ENCODE measurements around the gene SOWAHA. TPM values are rescaled to one million over a fixed set of nuclear protein-coding genes. Genes with fewer than 3 reads are reported as not detected.

Gene SOWAHA
- total and polyA plus RNA-seq, 2 donors (not counting 1 experiment from before 2014, with no cell fraction given), result 0.03 to 0.17 TPM

GRCh38 chr5:132773601-132774355 lies 39.3 kb upstream of the SOWAHA start:
- H3K27ac ChIP-seq (ENCODE audit: insufficient read depth, low read length), result no peak overlapping the region

GRCh38 chr5:132774406-132774805 lies 38.7 kb upstream of the SOWAHA start:
- H3K4me1 ChIP-seq (ENCODE audit: control insufficient read depth, extremely low read depth, insufficient read depth, low read length), result peaks cover 23% of the 10 kb centered on the region
- H3K4me3 ChIP-seq (replicated peaks in 1 of 4; ENCODE audit: control extremely low read depth in 1 of 4, insufficient read depth in 1 of 4, low read depth in 3 of 4, low read length in 4 of 4), result peak overlapping the region in 1 of 4 experiments; percentile 78
- H3K4me2 ChIP-seq (ENCODE audit: extremely low read depth, insufficient read depth, low read length), result peak overlapping the region; percentile 35
- no peaks in the 10 kb centered on the region for H3K36me3 ChIP-seq (ENCODE audit: control insufficient read depth, insufficient read depth, low read length)
- no peak overlapping the region for H3K27ac ChIP-seq (ENCODE audit: insufficient read depth, low read length)
- no peaks in the 10 kb centered on the region for H3K9me3 ChIP-seq (ENCODE audit: control insufficient read depth, insufficient read depth, low read depth, low read length)
- H3K9ac ChIP-seq (ENCODE audit: insufficient read depth, low read length), result no peak overlapping the region
- no peaks in the 10 kb centered on the region for H4K20me1 ChIP-seq (ENCODE audit: control insufficient read depth, extremely low read depth, insufficient read depth, low read length)
- no peaks in the 10 kb centered on the region for H3K27me3 ChIP-seq (ENCODE audit: control insufficient read depth, insufficient read depth, low read length)
- TF ChIP-seq EZH2 (IDR thresholded peaks at IDR 0.05; ENCODE audit: low read length, missing control alignments) (no peak), CTCF (conservative IDR thresholded peaks at IDR 0.05 in 1 of 2, IDR thresholded peaks at IDR 0.05 in 1 of 2; ENCODE audit: low read depth in 1 of 2, low read length in 2 of 2) (no peak)
- peaks cover 49% of the 10 kb centered on the region for H3K79me2 ChIP-seq (ENCODE audit: control insufficient read depth, insufficient read depth, low read length)
- no peak for DNase-seq (ENCODE audit: low read depth in 2 of 2)
- no peak overlapping the region for H2AFZ ChIP-seq (ENCODE audit: low read length)

More at GRCh38 chr5:132773601-132774355, 39.3 kb upstream of the SOWAHA start:
- H3K9ac ChIP-seq (ENCODE audit: insufficient read depth, low read length), result no peak overlapping the region
- H3K27me3 ChIP-seq (ENCODE audit: control insufficient read depth, insufficient read depth, low read length), result no peaks in the 10 kb centered on the region
- H3K9me3 ChIP-seq (ENCODE audit: control insufficient read depth, insufficient read depth, low read depth, low read length), result no peaks in the 10 kb centered on the region
- H3K4me1 ChIP-seq (ENCODE audit: control insufficient read depth, extremely low read depth, insufficient read depth, low read length), result peaks cover 23% of the 10 kb centered on the region
- H3K36me3 ChIP-seq (ENCODE audit: control insufficient read depth, insufficient read depth, low read length), result no peaks in the 10 kb centered on the region
- peaks cover 55% of the 10 kb centered on the region for H3K79me2 ChIP-seq (ENCODE audit: control insufficient read depth, insufficient read depth, low read length)
- H2AFZ ChIP-seq (ENCODE audit: low read length), result no peak overlapping the region
- no peaks in the 10 kb centered on the region for H4K20me1 ChIP-seq (ENCODE audit: control insufficient read depth, extremely low read depth, insufficient read depth, low read length)
- no peak overlapping the region for H3K4me2 ChIP-seq (ENCODE audit: extremely low read depth, insufficient read depth, low read length)
- no peak overlapping the region for H3K4me3 ChIP-seq (replicated peaks in 1 of 4; ENCODE audit: control extremely low read depth in 1 of 4, insufficient read depth in 1 of 4, low read depth in 3 of 4, low read length in 4 of 4)
- no peak for DNase-seq (ENCODE audit: low read depth in 2 of 2)
- TF ChIP-seq EZH2 (IDR thresholded peaks at IDR 0.05; ENCODE audit: low read length, missing control alignments) (no peak), CTCF (conservative IDR thresholded peaks at IDR 0.05 in 1 of 2, IDR thresholded peaks at IDR 0.05 in 1 of 2; ENCODE audit: low read depth in 1 of 2, low read length in 2 of 2) (no peak)

GRCh38 chr5:132774896-132775295 lies 38.2 kb upstream of the SOWAHA start:
- peaks cover 23% of the 10 kb centered on the region for H3K4me1 ChIP-seq (ENCODE audit: control insufficient read depth, extremely low read depth, insufficient read depth, low read length)
- H3K9ac ChIP-seq (ENCODE audit: insufficient read depth, low read length), result no peak overlapping the region
- no peak overlapping the region for H2AFZ ChIP-seq (ENCODE audit: low read length)
- peak overlapping the region in 1 of 4 experiments; percentile 78 for H3K4me3 ChIP-seq (replicated peaks in 1 of 4; ENCODE audit: control extremely low read depth in 1 of 4, insufficient read depth in 1 of 4, low read depth in 3 of 4, low read length in 4 of 4)
- H3K79me2 ChIP-seq (ENCODE audit: control insufficient read depth, insufficient read depth, low read length), result peaks cover 46% of the 10 kb centered on the region
- H3K27ac ChIP-seq (ENCODE audit: insufficient read depth, low read length), result no peak overlapping the region
- no peaks in the 10 kb centered on the region for H3K27me3 ChIP-seq (ENCODE audit: control insufficient read depth, insufficient read depth, low read length)
- DNase-seq (ENCODE audit: low read depth in 2 of 2), result no peak
- no peaks in the 10 kb centered on the region for H4K20me1 ChIP-seq (ENCODE audit: control insufficient read depth, extremely low read depth, insufficient read depth, low read length)
- H3K4me2 ChIP-seq (ENCODE audit: extremely low read depth, insufficient read depth, low read length), result peak overlapping the region; percentile 86
- H3K9me3 ChIP-seq (ENCODE audit: control insufficient read depth, insufficient read depth, low read depth, low read length), result no peaks in the 10 kb centered on the region
- no peaks in the 10 kb centered on the region for H3K36me3 ChIP-seq (ENCODE audit: control insufficient read depth, insufficient read depth, low read length)
- TF ChIP-seq EZH2 (IDR thresholded peaks at IDR 0.05; ENCODE audit: low read length, missing control alignments) (no peak), CTCF (conservative IDR thresholded peaks at IDR 0.05 in 1 of 2, IDR thresholded peaks at IDR 0.05 in 1 of 2; ENCODE audit: low read depth in 1 of 2, low read length in 2 of 2) (no peak)

Measured in fibroblast of lung (primary cell).